GM21723 (cell line): ENCODE measurements around the gene SHISA5.
A peak's percentile ranks its signal among the peaks of the same experiment; 100 is the strongest.
"Not testable (repeated sequence)": the region's sequence is repeated elsewhere in the genome, so short reads cannot be mapped to it uniquely, and the experiment has no call there.

Experiments
- ATAC-seq: cut with Tn5 transposase; IDR thresholded peaks from one replicate; pipeline ENCODE4 v1.9.1; 2021; ENCODE audit warnings: mild to moderate bottlenecking, moderate library complexity; ENCODE audit not compliant: unreplicated experiment

The SHISA5 gene

GRCh38 chr3:48521635-48522034 is 17.7 kb upstream of the SHISA5 start:
- ATAC-seq, result no peak

DNA sequence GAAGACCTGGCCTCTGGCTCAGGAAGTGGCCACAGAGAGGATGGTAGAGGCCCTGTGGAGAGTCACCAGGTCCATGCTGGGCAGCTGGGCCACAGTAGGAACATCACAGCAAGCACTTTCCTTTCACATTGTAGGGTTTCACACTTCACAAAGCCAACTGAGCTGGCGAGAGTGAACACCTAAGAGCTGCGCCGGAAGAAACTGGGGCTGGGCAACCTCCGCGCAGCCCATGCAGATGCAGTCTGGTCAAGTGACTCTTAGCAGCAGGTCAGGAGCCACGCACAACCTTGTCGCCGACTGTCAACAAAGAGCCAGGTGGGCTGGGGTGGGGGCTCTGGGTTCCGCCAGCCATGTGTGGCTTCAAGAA is 15.3 kb upstream of the SHISA5 start:
- ATAC-seq, result no peak

GRCh38 chr3:48518638-48519276 is 14.8 kb upstream of the SHISA5 start:
- no peak for ATAC-seq

DNA sequence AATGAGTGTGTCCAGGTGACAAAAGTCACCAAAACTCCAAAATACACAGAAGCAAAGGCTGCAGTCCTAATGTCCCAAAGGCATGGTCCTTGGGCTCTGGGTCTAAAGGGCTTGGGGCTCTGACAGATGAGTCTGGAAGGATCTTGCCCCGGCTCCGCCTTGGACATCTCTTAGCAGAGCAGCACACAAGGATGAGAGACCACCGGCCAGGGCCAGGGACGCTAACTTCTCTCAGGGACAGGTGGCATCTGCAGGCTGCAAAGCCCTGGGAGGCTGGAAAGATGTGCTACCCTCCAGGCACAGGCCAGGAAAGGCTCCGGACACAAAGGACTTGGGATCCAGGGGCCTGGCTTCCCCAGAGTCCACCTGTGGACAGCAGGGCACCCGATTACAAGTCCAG is 14.1 kb upstream of the SHISA5 start:
- ATAC-seq, result no peak

DNA sequence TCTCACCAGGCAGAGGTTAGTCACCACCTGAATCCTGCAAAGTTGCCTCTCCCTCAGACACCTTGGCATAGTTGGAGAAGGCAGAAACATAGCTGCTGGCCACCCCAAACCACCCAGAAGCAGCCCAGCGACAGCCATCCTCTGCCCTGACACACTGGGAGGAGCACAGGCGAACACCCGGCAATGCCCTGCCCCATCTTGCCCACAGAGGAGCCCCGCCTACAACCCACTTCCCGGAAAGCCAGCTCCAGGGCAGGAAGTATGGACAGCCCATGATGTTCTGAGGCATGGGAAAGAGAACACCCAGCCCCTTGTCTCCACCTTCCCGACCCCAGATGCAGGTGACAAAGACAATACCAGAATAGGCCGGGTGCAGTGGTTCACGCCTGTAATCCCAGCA is 12.6 kb upstream of the SHISA5 start:
- no peak for ATAC-seq

DNA sequence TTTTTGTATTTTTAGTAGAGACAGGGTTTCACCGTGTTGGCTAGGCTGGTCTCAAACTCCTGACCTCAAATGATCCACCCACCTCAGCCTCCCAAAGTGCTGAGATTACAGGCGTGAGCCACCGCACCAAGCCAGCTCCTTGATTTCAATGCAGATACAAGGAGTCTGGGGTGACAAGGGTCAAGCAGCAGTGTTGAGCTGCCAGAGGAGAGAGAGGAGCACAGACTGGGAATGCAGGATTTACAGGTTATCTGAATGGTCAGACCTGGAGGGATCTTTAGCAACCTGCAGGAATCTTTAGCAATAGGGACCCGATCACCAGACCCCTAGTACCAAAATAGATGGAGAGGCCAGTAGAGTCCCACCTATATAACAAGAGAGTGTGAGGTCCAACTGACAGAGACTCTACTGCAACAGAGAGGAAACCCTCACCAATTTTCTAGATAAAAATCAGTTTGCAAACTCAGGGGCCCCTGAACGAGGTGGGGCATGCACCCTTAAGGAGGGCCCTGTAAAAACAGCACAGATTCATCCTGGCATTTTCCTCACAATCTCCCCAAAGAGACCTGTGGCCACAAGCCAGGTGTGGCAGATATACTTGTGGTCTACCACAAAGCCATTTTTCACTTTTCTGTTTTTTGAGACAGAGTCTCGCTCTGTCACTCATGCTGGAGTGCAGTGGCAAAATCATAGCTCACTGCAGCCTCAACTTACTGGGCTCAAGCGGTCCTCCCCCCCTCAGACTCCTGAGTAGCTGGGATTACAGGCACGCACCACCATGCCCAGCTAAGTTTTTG is 10.7 kb upstream of the SHISA5 start:
- no peak for ATAC-seq

- ATAC-seq, result no peak
These were observed 7.6 kb upstream of the SHISA5 start for GRCh38 chr3:48511551-48511950.

DNA sequence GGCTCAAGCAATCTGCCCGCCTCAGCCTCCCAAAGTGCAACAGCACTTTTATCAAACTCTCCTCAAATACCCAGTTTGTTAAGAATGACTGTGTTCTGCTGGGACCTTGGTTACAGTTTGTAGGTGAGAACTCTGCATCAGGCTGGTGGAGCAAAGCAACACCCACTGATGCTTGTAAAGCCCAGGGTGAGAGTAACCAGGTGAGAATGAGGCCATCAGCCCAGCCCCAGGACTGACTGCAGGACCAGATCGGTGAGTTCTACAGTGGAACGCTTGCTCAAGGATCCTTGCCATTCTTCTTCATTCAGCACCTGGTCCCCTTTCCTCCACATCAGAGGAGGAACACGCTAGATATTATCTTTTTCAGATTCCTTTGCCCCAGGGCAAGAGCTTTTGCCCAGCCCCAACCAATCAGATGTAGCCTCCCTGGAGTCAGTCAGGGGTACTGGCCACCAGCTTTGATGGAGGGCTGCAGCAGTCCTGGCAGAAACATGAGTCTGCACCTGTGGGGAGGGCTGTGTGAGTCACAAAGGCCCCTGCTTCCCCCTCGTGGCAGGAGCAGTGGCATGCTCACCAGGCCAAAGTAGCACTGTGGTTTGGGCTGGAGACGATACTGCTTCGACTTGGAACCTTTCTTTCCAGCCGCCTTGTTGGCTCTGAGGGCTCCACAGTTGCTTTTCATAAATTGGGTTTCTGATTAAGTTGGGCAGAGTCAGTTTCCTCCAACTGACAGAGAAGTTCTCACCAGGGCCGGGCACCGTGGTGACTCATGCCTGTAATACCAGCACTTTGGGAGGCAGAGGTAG is 3.5 kb upstream of the SHISA5 start:
- ATAC-seq, result peak; percentile 57

GRCh38 chr3:48505968-48506504 is 2.1 kb upstream of the SHISA5 start:
- ATAC-seq, result no peak

- ATAC-seq, result no peak
These were observed 1.2 kb upstream of the SHISA5 start for GRCh38 chr3:48505146-48505545.

- ATAC-seq, result no peak
These were observed 448 bp downstream of the SHISA5 start for GRCh38 chr3:48503401-48504050.

GRCh38 chr3:48502728-48503168 is 1.2 kb downstream of the SHISA5 start:
- no peak for ATAC-seq

DNA sequence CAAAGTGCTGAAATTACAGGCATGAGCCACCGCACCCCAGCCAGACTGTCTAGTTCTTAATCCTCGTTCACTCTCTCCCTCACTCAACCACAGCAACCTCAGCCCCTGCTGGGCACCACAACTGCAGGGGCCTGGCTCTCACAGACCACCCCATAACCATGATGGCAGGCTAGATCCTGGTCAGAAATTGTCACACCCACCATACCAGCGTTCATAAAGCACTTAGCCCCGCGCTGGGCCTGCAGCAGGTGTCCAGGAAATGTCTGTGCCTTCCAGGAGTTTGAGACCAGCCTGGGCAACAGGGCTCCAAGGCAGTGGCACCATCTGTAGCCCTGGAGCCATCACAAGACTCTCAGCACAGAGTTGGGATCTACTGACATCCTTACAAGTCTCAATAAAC is 1.9 kb downstream of the SHISA5 start:
- ATAC-seq, result no peak

GRCh38 chr3:48501196-48501595 is 2.8 kb downstream of the SHISA5 start:
- ATAC-seq, result no peak

DNA sequence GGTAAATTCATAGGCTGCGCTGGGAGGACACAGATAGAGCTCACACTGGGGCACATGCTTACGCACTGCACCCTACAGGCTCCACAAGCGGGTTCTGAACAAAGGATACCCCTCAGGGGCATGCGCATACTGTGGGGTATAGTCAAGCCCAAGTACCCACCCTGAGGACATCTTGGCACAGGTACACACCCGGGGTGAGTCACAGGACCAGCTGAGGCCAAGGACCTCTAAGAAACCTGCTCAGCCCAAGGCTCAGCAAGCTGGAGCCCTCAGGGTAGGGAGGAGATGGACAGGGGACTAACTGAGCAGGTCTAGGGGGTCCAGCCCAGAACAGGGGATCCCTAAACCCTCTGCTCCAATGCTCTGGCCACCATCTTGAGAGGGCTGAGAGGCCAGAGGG is 3.3 kb downstream of the SHISA5 start:
- no peak for ATAC-seq

DNA sequence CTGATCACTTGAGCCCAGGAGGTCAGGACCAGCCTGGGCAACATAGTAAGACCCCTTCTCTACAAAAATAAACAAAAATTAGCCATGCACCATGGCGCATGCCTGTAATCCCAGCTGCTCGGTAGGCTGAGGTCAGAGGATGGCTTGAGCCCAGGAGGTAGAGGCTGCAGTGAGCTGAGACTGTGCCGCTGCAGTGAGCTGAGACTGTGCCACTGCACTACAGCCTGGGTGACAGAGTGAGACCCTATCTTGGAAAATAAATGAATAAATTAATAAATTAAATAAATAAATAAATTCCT is 10.8 kb downstream of the SHISA5 start:
- ATAC-seq, result no peak

DNA sequence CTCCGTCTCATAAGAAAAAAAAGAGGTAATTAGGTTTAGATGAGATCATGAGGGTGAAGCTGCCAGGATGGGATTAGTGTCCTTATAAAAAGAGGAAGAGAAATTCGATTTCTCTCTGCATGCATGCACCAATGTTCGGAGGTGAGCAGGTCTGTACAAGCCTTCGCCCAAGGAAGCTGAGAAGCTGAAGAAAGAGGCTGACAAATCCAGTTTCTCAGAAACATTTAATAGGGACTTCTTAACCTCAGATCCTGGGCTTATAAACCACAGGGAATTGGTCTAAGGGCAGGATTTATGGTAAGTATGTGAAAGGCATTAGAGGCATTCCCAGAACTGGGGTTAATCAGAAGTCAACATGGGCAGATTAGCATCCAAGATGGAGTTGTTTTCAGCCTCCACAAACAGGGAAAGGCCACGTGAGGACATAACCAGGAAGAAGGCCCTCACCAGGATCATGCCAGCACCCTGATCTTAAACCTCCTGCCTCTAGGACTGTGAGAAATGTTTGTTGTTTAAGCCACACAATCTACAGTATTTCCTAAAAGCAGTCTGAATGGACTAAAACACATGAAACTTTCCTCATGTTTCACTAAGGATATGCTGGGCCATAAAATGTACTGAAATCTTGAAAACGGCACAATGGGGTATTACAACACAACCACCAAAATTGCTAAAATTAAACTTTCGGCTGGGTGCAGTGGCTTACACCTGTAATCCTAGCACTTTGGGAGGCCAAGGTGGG is 11.3 kb downstream of the SHISA5 start:
- no peak for ATAC-seq

DNA sequence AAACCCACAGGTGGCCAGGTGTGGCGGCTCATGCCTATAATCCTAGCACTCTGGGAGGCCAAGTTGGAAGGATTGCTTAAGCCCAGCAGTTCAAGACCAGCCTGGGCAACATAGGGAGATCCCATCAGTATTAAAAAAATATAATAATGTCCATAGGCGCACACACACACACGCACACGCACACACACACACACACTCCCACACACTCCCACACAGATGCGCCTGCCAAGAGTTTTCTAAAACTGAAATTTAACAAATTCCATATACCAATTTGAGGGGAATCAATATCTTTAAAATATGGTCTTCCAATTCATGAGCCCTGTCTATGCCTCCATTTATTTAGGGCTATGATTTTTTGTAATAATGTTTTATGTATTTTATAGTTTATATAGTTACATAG is 17.0 kb downstream of the SHISA5 start:
- no peak for ATAC-seq

DNA sequence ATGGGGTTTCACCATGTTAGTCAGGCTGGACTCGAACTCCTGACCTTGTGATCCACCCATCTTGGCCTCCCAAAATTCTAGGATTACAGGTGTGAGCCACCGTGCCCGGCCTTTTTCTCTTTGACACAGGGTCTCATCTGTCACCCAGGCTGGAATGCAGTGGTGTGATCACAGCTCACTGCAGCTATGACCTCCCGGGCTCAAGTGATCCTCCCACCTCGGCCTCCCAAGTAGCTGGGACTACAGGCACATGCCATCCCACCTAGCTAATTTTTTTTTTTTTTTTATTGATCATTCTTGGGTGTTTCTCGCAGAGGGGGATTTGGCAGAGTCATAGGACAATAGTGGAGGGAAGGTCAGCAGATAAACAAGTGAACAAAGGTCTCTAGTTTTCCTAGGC is 21.2 kb downstream of the SHISA5 start:
- ATAC-seq, result not testable (repeated sequence)

- not testable (repeated sequence) for ATAC-seq
These were observed 23.1 kb downstream of the SHISA5 start for GRCh38 chr3:48480891-48481290.
